ENCODE results near the gene KCND1.
"Not testable (repeated sequence)": the region's sequence is repeated elsewhere in the genome, so short reads cannot be mapped to it uniquely, and the experiment has no call there.

The KCND1 gene

GRCh38 chrX:48983896-48984295 is 12.3 kb upstream of the KCND1 start:
- no peak for TF ChIP-seq ZNF274 (IDR thresholded peaks at IDR 0.05; ENCODE audit: low read depth, low read length)
- no peak overlapping the region for H3K4me3 ChIP-seq (ENCODE audit: low read length)

DNA sequence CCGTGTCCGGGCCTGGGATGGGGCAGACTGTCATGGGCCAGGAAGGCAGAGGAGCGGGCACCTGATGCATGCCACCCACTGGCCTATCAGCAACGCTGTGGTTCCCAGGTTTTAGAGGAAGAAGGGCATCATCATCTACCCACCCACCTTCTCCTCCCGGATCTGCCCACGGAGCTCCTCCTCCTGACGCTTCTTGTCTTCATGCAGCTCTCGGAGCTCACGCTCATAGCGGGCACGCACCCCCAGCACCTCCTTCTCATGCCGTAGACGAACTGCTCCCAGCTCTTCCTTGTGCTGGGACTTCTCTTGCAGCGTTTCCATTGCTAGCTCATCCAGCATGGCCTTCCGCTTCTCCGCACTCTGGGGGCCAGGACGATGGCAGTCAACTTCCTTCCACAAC is 11.4 kb upstream of the KCND1 start:
- H3K4me3 ChIP-seq (ENCODE audit: low read length) = no peak overlapping the region
- no peak for TF ChIP-seq ZNF274 (IDR thresholded peaks at IDR 0.05; ENCODE audit: low read depth, low read length)

DNA sequence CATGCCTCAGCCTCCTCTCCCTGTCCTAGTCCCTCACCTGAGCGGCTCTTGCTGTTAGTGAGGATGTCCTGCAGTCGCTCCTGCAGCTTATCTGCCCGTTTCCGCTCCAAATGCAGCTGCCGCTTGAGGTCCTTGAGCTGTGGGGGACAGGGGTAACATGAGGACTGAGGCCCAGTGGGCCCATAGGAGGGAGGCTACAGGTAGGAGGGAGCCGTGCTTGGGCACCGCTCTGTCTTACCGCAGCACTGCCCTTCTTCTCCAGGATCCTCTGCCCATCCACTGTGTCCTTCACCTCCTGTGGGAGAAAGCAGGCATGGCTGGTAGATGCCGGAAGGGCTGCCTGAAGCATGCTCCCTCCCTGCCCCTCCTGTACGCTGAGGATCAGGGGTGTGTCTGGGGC is 9.5 kb upstream of the KCND1 start:
- no peak overlapping the region for H3K4me3 ChIP-seq (ENCODE audit: low read length)
- no peak for TF ChIP-seq ZNF274 (IDR thresholded peaks at IDR 0.05; ENCODE audit: low read depth, low read length)

DNA sequence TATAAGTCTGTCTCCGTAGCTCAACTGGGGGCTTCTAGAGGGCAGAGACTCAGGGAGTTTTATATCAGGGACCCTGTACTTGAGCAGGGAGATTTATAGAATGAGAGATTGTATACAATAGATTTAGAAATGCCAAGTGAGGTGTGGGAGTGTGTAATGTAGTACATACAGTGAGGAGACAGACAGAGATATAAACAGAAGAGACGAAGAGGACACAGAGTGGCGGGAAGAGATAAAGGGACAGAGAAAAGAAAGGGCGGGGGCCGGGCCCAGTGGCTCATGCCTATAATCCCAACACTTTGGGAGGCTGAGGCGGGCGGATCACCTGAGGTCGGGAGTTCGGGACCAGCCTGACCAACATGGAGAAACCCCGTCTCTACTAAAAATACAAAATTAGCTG is 8.7 kb upstream of the KCND1 start:
- H3K4me3 ChIP-seq (ENCODE audit: low read length) = not testable (repeated sequence)

- TF ChIP-seq ZNF274 (IDR thresholded peaks at IDR 0.05; ENCODE audit: low read depth, low read length) = no peak
Observed at GRCh38 chrX:48978226-48978625, 6.6 kb upstream of the KCND1 start.

DNA sequence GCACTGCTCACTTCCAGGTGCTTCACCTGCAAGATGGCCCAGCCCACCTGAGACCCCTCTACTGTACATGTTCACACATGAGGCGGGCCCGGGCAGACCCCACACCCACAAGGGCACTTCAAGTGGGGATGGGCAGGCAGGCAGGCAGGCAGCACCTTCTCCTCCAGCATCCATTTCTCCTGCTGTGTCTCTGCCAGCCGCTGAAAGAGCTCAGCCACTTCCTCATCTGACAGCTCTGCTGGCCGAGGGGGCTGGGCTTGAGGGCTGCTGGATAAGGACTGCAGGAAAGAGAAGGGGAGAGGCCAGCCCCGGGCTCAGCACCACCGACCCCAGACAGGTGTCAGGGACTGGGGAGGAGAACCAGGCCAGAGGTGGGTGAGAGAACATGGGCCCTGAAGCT is 4.4 kb upstream of the KCND1 start:
- no peak for TF ChIP-seq ZNF274 (IDR thresholded peaks at IDR 0.05; ENCODE audit: low read depth, low read length)
- no peak overlapping the region for H3K4me3 ChIP-seq (ENCODE audit: low read length)

More at GRCh38 chrX:48978226-48978625, 6.6 kb upstream of the KCND1 start:
- no peak overlapping the region for H3K4me3 ChIP-seq (ENCODE audit: low read length)

DNA sequence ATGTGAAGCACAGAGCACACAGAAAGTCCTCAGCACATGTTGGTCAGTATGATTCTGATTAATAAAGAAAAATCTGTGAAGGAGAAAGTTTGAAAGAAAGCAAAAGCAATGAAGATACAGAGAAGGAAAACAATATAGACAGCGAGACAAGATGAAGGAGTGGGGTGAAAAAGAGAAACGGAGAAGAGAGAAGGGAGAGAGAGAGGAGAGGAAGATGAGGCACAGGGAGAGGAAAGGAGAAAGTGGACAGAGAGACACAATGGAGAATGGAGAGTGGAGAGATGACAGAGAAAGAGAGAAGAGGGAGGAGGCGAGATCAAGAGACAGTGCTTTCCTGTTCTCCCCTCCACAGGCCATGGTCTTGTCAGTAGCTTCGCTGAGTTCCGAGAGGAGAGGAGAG is 3.9 kb upstream of the KCND1 start:
- H3K4me3 ChIP-seq (ENCODE audit: low read length) = no peak overlapping the region
- TF ChIP-seq ZNF274 (IDR thresholded peaks at IDR 0.05; ENCODE audit: low read depth, low read length) = no peak

DNA sequence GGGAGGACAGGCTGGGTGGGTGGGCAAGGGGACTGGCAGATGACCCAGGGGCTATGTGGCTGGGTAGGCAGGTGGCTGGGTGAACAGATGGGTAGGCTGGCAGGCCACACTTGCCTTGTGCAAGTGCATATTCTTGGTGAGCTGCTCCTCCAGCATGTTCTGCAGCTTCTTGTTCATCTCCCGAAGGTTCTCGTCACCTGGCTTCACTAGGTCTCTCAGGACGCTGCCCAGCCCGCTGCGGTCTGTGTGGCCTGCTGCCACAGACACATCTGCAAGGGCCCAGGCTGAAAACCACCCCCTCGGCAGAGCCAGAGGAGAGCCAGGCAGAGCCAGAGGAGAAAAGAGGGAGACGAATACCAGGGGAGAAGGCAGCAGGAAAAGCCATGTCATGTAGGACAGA is 3.4 kb upstream of the KCND1 start:
- no peak for TF ChIP-seq ZNF274 (IDR thresholded peaks at IDR 0.05; ENCODE audit: low read depth, low read length)
- H3K4me3 ChIP-seq (ENCODE audit: low read length) = no peak overlapping the region

GRCh38 chrX:48974574-48974973 is 2.9 kb upstream of the KCND1 start:
- no peak overlapping the region for H3K4me3 ChIP-seq (ENCODE audit: low read length)
- TF ChIP-seq ZNF274 (IDR thresholded peaks at IDR 0.05; ENCODE audit: low read depth, low read length) = no peak

- no peak for TF ChIP-seq ZNF274 (IDR thresholded peaks at IDR 0.05; ENCODE audit: low read depth, low read length)
- H3K4me3 ChIP-seq (ENCODE audit: low read length) = no peak overlapping the region
Observed at GRCh38 chrX:48974033-48974432, 2.4 kb upstream of the KCND1 start.

- TF ChIP-seq ZNF274 (IDR thresholded peaks at IDR 0.05; ENCODE audit: low read depth, low read length) = no peak
Observed at GRCh38 chrX:48972220-48973164, 848 bp upstream of the KCND1 start.

GRCh38 chrX:48969471-48969870 is 2.2 kb downstream of the KCND1 start:
- no peak overlapping the region for H3K4me3 ChIP-seq (ENCODE audit: low read length)
- TF ChIP-seq ZNF274 (IDR thresholded peaks at IDR 0.05; ENCODE audit: low read depth, low read length) = no peak

More at GRCh38 chrX:48972220-48973164, 848 bp upstream of the KCND1 start:
- no peak overlapping the region for H3K4me3 ChIP-seq (ENCODE audit: low read length)

- no peak overlapping the region for H3K4me3 ChIP-seq (ENCODE audit: low read length)
- no peak for TF ChIP-seq ZNF274 (IDR thresholded peaks at IDR 0.05; ENCODE audit: low read depth, low read length)
Observed at GRCh38 chrX:48968377-48968776, 3.3 kb downstream of the KCND1 start.

DNA sequence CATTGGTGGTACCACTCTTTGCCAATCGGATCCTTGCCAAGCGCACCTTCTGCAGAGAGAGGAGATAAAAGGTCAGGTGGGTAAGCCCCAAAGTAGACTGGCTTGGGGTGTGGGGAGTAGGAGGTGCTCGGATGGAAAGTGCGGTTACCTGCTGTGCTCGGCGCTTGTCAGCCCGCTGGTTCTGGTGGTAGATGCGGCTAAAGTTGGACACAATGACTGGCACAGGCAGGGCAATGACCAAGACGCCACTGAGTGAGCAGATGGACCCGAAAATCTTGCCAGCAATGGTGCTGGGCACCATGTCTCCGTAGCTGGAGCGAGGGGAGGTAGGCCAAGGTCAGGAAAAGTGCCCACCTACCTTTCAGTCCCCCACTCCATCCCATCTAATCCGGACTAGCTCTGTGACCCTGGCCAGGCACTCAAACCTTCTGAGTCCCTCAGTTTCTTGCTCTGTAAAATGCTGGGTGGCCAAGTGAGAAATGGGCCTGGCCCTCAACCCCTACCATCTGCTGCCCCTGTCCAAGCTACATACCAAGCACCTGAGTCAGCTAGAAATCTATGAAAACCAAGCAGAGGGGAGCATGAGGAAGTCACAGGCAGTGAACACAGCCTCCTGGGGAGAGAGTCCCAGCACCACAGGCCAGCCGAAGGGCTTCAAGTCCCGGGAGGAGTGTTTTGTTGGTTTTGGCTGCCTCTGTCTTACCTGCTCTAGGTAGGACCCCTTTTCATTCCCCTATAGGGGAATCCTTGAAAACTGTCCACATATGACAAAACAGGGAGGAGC is 4.7 kb downstream of the KCND1 start:
- no peak for TF ChIP-seq ZNF274 (IDR thresholded peaks at IDR 0.05; ENCODE audit: low read depth, low read length)
- no peak overlapping the region for H3K4me3 ChIP-seq (ENCODE audit: low read length)

- H3K4me3 ChIP-seq (ENCODE audit: low read length) = no peak overlapping the region
- TF ChIP-seq ZNF274 (IDR thresholded peaks at IDR 0.05; ENCODE audit: low read depth, low read length) = no peak
Observed at GRCh38 chrX:48965959-48966358, 5.7 kb downstream of the KCND1 start.
